ENCODE data around the gene TXN. TPM values are rescaled to one million over a fixed set of nuclear protein-coding genes. Genes with fewer than 3 reads are reported as not detected.
"Not testable (repeated sequence)": the region's sequence is repeated elsewhere in the genome, so short reads cannot be mapped to it uniquely, and the experiment has no call there.

The TXN gene
- total RNA-seq, 1 donor from 2014 or later, result 422 TPM

DNA sequence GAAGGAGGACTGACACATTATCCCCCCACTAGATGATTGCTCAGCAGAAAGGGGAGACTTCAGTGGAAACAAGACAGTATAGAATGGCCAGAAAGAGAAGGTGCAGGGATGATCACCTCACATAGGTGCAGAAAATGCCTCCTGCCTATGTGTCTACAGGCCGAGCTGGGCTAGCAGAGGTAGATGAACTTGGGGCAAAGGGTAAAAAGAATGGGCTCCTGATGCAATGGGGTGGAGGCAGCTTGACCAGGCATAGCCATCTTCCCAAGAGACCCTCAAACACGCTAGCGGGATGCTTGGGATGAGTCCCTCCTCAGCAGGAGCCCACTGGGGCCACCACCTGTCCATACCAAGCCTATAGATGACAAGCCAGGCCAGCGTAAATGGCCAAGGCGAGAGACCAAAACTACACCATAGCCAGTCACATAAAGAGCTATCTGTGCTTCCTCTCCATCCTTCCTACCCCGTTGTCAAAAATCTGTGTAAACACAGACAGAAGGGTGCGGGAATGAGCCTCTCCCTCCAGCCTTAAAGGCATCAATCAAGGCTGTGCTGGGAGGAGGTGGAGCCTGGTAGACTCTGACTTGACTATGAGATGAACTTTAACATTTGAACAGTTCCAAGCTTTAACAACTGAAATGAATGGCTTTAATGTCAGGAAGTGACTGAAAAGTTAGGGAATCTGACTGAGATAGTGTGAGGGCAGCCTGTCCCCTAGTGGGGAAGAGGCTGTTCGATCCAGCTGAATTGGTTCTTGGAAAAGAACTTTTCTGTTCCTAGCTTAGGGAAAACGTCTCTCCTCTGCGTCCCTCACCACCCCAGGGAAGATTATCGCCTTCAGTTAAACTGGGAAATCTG, 58.7 kb downstream of the TXN start:
- H3K27ac Mint-ChIP-seq, result no peak overlapping the region
- no peaks in the 10 kb centered on the region for H3K9me3 Mint-ChIP-seq
- H3K27me3 Mint-ChIP-seq (ENCODE audit: insufficient read depth), result peaks cover 14% of the 10 kb centered on the region
- no peaks in the 10 kb centered on the region for H3K36me3 Mint-ChIP-seq (ENCODE audit: low read depth)
- H3K4me3 Mint-ChIP-seq, result no peak overlapping the region
- H3K4me1 Mint-ChIP-seq (ENCODE audit: low read depth), result peaks cover 12% of the 10 kb centered on the region
- intact Hi-C loops (cut with micrococcal nuclease), result no loop called here
- no peak for DNase-seq (ENCODE audit: low spot score)

DNA sequence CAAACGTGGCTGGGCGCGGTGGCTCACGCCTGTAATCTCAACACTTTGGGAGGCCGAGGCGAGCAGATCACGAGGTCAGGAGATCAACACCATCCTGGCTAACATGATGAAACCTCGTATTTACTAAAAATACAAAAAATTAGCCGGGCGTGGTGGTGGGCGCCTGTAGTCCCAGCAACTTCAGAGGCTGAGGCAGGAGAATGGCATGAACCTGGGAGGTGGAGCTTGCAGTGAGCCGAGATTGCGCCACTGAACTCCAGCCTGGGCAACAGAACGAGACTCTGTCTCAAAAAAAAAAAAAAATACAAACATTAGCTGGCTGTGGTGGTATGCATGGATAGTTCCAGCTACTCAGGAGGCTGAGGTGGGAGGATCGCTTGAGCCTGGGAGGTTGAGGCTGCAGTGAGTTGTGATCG, 60.2 kb downstream of the TXN start:
- intact Hi-C loops (cut with micrococcal nuclease); H3K4me3 Mint-ChIP-seq; H3K36me3 Mint-ChIP-seq (ENCODE audit: low read depth); H3K27ac Mint-ChIP-seq; H3K9me3 Mint-ChIP-seq; H3K27me3 Mint-ChIP-seq (ENCODE audit: insufficient read depth); DNase-seq (ENCODE audit: low spot score): not testable (repeated sequence)
- H3K4me1 Mint-ChIP-seq (ENCODE audit: low read depth), result peaks cover 14% of the 10 kb centered on the region

Other genes starting within 250 kb of the TXN start
- gene C9orf152, start 48.3 kb downstream of the TXN start, total RNA-seq, result not detected in 2 replicates
- gene TXNDC8, start 81.4 kb upstream of the TXN start, total RNA-seq, result not detected in 2 replicates